SU-DHL-6 (cell line): ENCODE data around the gene FSIP1.

Source experiments
- H2AFZ ChIP-seq: fragments of 200-600 bp; sonication (generic); 2 replicates; pipeline ENCODE4 v1.6.1; 2014; ENCODE audit warnings: low read depth, mild to moderate bottlenecking, moderate library complexity, mixed read lengths, antibody characterized with exemption, low read length; ENCODE audit not compliant: severe bottlenecking
- H3F3A ChIP-seq: fragments of 200-600 bp; shearing (Covaris generic); 2 replicates; pipeline ENCODE4 v1.6.0; 2016; ENCODE audit warnings: antibody characterized with exemption, mild to moderate bottlenecking; ENCODE audit not compliant: insufficient read depth
- H3K27ac ChIP-seq: fragments of 200-600 bp; sonication (generic); 2 replicates; pipeline ENCODE4 v1.5.1; 2016; ENCODE audit warnings: low read depth, mild to moderate bottlenecking, low read length, moderate library complexity, mixed read lengths
- H3K27me3 ChIP-seq: fragments of 200-600 bp; sonication (generic), shearing (Covaris generic); 2 replicates; pipeline ENCODE4 v1.6.0; 2014; ENCODE audit warnings: mild to moderate bottlenecking, low read length
- H3K36me3 ChIP-seq: fragments of 200-600 bp; sonication (generic); 2 replicates; pipeline ENCODE4 v1.6.1; 2014; ENCODE audit warnings: mild to moderate bottlenecking, low read length, mixed read lengths
- H3K4me2 ChIP-seq: fragments of 300-600, 200-600 bp; shearing (Covaris generic), sonication (generic); 2 replicates; pipeline ENCODE4 v1.6.0; 2014; ENCODE audit warnings: low read length, low read depth, mild to moderate bottlenecking; ENCODE audit not compliant: poor library complexity, severe bottlenecking
- H3K4me3 ChIP-seq: fragments of 200-600 bp; sonication (generic); 2 replicates; pipeline ENCODE4 v1.5.1; 2014; ENCODE audit warnings: antibody characterized with exemption, low read length, mild to moderate bottlenecking, mixed read lengths; ENCODE audit not compliant: insufficient read depth, poor library complexity, severe bottlenecking
- H3K79me2 ChIP-seq: fragments of 200-600 bp; sonication (generic); 2 replicates; pipeline ENCODE4 v1.6.1; 2014; ENCODE audit warnings: mild to moderate bottlenecking, low read length, moderate library complexity; ENCODE audit not compliant: insufficient read depth
- H3K9ac ChIP-seq: fragments of 200-600 bp; sonication (generic); 2 replicates; pipeline ENCODE4 v1.7.0; 2014; ENCODE audit warnings: mild to moderate bottlenecking, low read length
- H3K9me2 ChIP-seq: fragments of 200-600 bp; sonication (generic); replicated peaks from 2 replicates; pipeline ENCODE4 v1.6.1; 2014; ENCODE audit warnings: low read length; ENCODE audit not compliant: insufficient read depth
- H3K9me3 ChIP-seq: fragments of 200-600 bp; sonication (generic); 2 replicates; pipeline ENCODE4 v1.6.1; 2014; ENCODE audit warnings: low read length, mixed read lengths; ENCODE audit not compliant: insufficient read depth
- H4K20me1 ChIP-seq: fragments of 200-600 bp; sonication (generic); 2 replicates; pipeline ENCODE4 v1.6.1; 2014; ENCODE audit warnings: low read depth, mild to moderate bottlenecking, antibody characterized with exemption, low read length, moderate library complexity, mixed read lengths
- CTCF ChIP-seq: fragments of 200-600 bp; sonication (generic); IDR thresholded peaks from one replicate; pipeline ENCODE4 v1.5.1; 2017; ENCODE audit warnings: antibody characterized with exemption, mild to moderate bottlenecking, low read length, moderate library complexity; ENCODE audit not compliant: insufficient read depth, poor library complexity, severe bottlenecking
- EZH2phosphoT487 ChIP-seq: fragments of 200-600 bp; sonication (generic), shearing (Covaris generic); conservative IDR thresholded peaks from 2 replicates; pipeline ENCODE4 v1.6.1; 2018; ENCODE audit warnings: mild to moderate bottlenecking, antibody characterized with exemption, low read length, moderate library complexity, mixed read lengths

Gene FSIP1

GRCh38 chr15:39643727-39644126 lies 138.9 kb downstream of the FSIP1 start:
- Histone ChIP-seq H3K4me2 (no peak overlapping the region), H3K27me3 (no peaks in the 10 kb centered on the region), H3F3A (no peaks in the 10 kb centered on the region), H3K9ac (no peak overlapping the region), H3K79me2 (no peaks in the 10 kb centered on the region), H4K20me1 (no peaks in the 10 kb centered on the region), H3K9me2 (no peaks in the 10 kb centered on the region), H3K4me3 (no peak overlapping the region), H3K36me3 (no peaks in the 10 kb centered on the region), H2AFZ (no peak overlapping the region), H3K27ac (no peak overlapping the region), H3K9me3 (no peaks in the 10 kb centered on the region)
- no peak for TF ChIP-seq CTCF
- no peak for TF ChIP-seq EZH2phosphoT487

DNA sequence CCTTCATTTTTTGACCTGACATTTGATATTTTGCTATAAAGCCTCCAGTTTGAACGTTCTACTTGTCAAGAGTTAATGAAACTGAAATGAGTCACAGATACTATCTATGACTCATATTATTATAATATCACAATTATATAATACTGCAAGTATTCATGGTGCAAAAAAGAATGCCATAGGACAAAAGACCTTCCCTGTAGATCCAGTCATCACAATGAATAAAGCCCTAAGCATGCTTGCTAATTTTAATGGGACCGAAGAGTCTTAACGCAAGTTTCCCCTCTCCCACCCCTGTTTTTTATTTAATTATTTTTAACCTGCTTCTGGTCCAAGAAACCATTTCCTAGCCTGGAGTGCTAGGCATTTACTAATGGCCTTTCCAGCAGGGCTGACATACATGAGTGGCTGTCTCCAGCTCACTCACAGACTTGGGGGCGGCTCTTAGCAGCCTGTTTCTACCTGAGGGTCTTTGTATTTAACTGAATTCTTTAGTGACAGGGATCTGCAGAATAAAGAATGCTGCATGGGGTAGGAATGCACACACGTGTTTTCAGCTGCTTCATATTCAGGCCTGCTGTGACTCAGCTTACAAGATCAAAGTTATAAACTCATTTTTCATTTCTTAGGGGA lies 140.5 kb downstream of the FSIP1 start:
- H3K4me2 ChIP-seq, result no peak overlapping the region

GRCh38 chr15:39641191-39641889 lies 141.3 kb downstream of the FSIP1 start:
- Histone ChIP-seq H3F3A (no peaks in the 10 kb centered on the region), H3K27me3 (no peaks in the 10 kb centered on the region), H3K79me2 (no peaks in the 10 kb centered on the region), H3K27ac (no peak overlapping the region), H3K4me3 (no peak overlapping the region), H2AFZ (no peak overlapping the region), H3K9ac (no peak overlapping the region), H3K9me3 (no peaks in the 10 kb centered on the region), H3K9me2 (no peaks in the 10 kb centered on the region), H3K36me3 (no peaks in the 10 kb centered on the region), H3K4me2 (no peak overlapping the region), H4K20me1 (no peaks in the 10 kb centered on the region)
- TF ChIP-seq EZH2phosphoT487, result no peak
- TF ChIP-seq CTCF, result no peak

More for the DNA sequence above, 140.5 kb downstream of the FSIP1 start:
- Histone ChIP-seq H3K27me3 (no peaks in the 10 kb centered on the region), H3K9ac (no peak overlapping the region), H3K36me3 (no peaks in the 10 kb centered on the region), H3K9me2 (no peaks in the 10 kb centered on the region), H4K20me1 (no peaks in the 10 kb centered on the region), H3K9me3 (no peaks in the 10 kb centered on the region), H3K4me3 (no peak overlapping the region), H3K27ac (no peak overlapping the region), H3K79me2 (no peaks in the 10 kb centered on the region), H2AFZ (no peak overlapping the region), H3F3A (no peaks in the 10 kb centered on the region)
- TF ChIP-seq CTCF (no peak), EZH2phosphoT487 (no peak)
